HG02852 (cell line): ENCODE results near the gene ATP11A.

Source experiments
- ATAC-seq: cut with Tn5 transposase; IDR thresholded peaks from one replicate; pipeline ENCODE4 v1.9.1; 2021; ENCODE audit warnings: mild to moderate bottlenecking, moderate library complexity; ENCODE audit not compliant: unreplicated experiment

The ATP11A gene

DNA sequence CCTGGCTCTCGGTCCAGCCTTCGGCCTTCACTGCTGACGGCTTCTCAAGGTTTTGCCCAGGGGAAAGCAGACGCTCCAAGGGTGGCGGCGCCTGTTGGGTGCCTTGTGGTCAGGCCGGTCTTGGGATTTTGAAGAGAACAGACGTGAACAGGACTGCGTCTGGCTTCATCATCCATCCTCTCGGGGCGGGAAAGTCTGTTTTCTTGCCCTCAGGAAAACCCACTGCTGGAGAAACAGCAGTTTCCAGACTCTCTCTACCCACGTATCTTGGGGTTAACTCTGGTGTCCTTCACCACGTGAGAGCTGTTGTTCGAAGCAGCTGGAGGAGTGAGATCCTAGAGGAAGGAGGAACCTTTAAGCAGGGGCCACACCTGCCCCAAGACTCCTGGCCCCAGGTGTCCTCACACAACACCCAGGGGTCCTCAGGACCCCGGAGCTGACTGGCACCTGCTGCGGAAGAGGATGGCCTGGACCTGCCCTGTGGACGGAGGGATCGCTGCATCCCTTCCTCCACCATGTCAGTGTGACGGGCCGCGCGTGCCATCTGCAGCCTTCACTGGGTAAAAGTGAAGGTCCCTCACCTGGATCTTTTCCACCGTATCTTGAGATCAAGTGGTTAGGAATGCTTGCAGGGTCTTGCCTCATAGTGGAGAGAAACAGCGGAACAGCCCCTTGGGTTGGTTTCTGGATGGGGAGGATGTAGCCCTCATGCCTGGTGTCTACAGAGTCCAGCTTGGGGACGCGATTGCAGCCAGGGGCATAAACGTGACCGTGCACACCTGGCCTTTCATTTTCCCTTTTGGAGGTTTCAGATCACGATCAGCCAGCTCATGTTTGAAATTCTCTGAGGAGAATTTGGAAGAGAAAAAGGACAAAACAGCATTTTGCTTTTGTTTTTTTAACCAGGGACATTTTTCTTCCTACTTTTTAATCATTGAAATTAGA lies 209.7 kb downstream of the ATP11A start:
- ATAC-seq = no peak

DNA sequence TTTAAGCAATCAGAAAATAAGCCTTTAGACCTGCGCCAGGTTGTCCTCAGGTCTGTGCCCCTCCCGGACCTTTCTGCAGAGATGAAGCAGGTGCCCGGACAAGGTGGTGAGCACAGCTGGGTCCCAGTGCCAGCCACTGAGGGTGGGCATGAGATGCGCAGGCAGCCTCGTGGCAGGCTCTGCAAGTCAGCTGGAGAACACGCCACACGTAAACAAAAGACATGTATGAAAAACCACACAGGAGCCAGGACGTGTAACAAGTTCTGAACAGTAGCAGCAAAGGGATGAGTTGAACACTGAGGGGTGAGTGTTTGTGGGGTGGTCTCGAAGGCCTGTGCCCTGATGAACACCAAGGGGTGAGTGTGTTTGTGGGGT lies 210.4 kb downstream of the ATP11A start:
- no peak for ATAC-seq

DNA sequence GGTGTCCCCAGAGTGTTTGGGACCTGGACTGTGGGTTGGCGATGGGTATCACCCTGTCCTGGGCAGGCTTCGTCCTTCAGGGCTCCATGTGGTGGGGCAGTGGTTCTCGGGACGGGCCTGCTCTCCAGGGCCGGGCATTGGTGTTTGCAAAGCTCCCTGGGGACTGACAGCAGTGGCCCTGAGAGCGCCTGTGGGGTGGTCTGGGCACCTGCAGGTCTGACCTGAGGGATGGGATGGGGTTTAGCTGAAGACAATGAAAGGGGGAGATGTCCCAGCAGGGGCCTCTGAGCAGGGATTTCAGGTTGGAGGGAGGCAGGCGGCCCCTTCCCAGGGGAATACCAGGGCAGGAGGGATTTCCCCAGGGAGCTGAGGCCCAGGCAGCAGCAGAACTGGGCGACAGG lies 210.9 kb downstream of the ATP11A start:
- ATAC-seq = no peak

DNA sequence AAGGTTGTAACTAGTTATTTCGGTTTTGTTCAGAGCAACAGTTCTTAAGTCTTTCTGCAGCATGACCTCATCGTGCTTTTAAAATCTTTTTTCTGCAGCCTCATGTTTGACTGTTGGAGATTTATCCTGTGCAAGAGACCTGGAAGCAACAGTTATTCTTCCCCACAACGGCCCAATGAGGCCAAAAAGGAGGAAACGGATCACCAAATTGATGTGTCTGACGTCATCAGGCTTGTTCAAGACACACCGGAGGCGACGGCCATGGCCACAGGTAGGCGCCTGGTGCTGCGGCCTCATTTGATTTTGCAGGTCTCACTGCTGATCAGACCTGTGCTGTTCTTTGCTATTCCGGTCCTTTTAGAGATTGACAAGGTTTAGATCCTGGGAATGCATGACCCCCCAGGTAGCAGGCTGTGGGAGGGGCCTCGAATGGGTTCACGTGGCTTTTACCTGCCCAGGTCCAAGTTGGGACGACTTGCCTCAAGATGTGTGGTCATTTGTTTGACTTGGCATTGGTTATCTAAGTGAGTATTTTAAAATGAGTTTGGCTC lies 212.3 kb downstream of the ATP11A start:
- ATAC-seq = no peak

DNA sequence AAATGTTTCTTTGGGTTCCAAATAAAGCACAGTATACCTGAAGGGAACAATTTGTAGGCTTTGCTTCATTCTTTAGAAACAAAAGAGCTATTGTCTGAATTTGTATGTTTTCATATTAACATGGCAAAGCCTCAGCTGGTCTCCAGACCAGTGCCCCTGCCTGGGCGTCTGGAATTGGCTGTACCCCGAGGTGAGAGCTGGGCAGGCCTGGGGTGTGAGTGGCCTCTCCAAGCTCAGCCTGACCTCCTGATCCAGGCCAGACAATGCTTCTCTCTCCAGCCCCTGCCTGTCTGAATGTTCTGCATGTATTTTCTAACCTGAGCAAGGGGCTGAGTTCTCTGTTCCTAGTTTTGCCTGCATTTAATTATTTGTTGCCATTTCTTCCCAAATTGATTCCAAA lies 212.8 kb downstream of the ATP11A start:
- ATAC-seq = no peak

DNA sequence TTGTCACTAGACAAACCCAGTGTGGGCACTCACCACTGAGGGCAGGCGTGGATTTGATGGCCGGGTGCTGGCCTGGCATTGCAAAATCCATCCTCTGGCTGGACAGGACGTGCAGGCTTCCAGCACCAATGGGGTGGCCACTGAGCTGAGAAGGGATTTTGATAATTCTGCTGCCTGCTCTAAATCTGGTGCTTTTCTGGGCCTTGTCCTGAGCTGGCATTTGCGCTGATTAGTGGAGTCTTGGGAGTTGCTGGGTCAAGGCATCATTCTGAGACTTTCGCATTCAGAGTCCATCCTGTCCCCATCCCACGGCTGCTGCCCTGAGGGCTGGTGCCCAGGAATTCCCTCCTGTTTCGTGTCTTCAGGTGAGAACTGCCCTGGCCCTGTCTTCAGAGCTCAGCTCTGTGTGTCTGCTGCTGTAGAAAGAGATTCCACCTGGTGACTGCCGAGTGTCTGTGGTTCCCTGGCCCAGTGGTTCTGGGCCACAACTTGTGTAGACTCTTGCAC lies 213.3 kb downstream of the ATP11A start:
- ATAC-seq = no peak

DNA sequence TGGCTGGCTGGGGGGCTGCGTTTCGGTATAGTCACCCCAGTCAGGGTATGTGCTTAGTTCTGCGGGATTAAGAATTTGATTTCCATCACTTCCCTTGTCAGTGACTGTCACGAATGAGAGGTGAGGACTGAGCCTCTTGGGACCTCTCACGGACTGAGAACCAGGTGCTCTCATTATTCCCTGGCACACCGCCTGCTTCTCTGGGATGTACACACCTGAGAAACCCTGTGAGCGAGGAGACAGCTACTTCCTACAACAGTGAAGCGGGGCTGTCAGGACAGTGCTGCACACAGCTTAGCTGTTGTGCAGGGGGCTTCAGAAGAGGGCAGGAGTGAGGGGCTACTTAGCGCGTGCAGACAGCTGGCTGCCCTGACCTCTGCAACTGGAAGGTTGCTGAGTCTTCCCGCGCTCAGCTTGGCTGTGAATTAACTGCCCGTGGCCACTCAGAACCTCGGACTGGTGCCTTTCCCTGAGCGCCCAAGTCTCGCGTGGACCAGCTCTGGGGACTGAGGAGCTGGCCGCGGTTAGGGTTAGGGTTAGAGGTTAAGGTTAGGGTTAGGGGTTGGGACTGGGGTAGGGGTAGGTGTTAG lies 213.9 kb downstream of the ATP11A start:
- no peak for ATAC-seq

DNA sequence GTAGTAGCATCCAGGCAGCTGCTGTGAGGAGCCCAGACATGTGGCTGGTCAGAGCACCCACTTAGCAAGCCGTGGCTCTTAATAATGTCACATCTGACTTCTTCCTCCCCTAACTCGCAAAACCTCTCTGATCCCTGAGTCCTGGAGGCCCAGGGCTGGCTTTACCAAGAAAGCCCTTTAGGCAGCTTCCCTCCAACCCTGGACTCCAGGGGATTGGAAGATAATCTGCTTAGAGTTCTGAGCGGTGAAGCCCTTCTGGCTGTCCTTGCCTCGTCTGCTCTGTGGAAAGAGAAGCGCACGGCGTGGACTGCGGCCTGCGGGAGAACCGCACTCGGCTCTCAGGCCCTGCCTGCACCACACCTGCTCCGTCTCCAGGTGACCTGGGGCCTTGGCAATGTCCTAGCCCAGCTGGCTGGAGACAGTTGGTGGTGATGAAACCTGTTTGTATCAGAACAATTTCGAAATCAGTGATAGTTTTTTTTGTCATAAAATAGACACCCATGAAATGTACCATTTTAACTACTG lies 214.7 kb downstream of the ATP11A start:
- ATAC-seq = no peak

DNA sequence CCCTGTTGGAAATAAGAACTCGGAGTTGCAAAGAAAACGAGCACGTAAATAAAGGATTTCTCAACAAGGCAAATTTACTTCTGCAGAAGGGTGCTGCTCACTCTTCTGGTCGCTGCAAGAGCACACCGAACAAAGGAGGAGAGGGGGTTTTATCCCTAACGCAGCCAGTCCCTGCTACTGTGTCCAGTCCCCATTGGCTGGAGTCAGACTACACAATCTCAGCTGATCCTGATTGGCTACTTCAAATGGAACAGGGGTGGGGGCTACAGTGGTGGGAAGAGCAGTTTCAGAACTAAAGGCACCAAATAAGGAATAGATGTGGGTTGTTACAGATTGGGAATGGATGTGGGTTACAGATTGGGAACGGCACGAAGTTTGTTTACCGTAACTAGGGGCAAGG lies 215.2 kb downstream of the ATP11A start:
- no peak for ATAC-seq

DNA sequence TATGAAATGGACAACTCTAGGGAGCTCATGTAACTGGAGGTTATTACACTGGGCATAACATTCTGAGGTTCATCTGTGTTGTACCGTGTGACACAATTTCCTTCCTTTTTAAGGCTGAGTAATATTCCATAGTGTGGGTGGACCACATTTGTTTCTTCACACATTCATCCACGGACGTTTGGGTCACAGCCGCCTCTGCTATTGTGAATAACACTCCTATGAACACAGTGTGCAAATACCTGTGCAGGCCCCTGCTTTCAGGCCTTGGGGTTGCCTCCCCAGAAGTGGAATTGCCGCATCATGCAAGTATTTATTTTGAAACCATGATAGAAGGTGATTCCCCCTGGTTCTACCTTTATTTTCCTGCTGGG lies 215.8 kb downstream of the ATP11A start:
- no peak for ATAC-seq

DNA sequence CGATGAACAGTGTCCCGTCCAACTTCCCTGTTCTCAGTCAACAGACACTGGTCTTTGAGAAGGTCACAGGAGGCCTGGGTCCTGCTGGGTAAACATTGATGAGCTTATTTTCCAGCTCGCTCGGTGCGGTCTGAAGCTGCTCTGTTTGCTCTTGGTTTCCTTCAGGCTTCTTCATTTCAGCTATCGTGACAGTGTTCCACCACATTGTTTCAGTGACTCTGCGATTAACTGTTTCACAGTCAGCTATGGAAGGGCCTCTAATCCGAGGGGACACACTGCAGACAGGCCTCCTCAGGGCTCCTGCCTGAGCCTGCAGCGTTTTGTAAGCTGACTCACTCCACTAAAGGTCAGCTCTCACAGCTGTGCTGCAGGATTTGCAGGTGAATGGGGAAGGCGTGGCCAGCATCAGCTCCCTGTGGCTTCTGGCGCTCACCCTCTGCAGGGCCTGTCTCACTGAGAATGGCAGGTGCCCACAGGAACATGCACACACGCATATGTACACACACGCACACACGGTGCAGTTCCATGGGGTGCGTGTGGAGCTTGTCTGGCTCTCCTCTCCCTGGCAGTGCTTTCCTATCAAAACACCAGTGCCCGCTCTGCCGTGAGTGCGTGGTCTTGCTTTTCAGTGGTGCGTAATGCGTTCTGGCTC lies 216.3 kb downstream of the ATP11A start:
- ATAC-seq = no peak

DNA sequence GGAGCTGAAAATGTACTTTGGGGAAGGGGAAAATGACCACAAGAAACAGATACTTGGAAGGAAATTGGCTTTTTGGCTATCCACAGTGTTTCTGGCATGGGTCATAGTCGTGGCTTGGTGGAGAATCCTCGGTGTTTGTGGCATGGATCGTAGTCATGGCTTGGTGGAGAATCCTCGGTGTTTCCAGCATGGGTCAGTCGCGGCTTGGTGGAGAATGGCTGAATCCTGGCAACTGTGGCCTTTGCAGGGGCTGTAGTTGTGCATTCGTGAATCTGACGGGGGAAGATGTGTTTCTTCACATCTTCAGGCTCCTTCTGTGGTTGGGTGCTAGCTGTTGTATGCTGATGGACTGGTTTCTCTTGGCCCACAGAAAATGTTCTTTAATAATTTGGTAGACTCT lies 217.4 kb downstream of the ATP11A start:
- no peak for ATAC-seq

DNA sequence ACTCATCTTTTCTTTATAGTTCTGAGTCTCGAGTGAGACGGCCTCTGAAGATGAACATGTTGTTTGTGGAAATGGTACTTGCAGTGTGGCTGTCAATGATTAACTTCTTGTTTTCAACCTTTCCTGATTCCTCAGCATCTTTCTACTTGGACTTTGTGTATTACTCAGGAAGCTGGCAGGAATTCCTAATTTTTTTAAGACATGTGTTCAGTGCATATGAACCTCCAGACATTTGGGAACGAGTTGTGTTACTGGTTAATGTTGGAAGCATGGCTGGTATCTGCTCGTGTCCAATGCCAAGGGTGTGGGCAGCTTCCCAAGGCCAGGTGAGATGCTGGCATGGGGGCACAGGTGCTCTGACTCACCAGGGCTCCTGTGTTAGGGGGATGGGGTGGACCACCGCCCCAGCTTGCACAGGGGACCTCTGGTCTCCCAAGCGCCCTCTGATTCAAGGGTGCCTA lies 218.1 kb downstream of the ATP11A start:
- no peak for ATAC-seq

DNA sequence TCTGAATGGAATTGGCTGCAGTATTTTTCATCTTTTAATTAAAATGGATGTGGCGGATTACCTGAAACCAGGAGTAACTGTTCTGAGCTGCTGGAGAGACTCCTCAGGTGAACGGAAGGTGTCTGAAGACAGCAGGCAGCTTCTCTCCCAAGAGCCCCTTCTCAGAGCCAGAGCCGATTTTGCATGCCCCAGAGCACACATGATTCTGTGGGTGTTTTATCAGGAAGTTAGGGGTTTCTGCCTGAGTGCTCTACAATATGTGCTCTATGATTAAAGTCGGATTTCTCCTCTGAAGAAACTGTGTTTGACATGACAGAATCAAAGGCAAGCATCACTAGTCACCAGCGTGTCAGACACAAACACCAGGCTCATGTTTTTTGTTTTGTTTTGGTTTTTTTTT lies 218.5 kb downstream of the ATP11A start:
- no peak for ATAC-seq

DNA sequence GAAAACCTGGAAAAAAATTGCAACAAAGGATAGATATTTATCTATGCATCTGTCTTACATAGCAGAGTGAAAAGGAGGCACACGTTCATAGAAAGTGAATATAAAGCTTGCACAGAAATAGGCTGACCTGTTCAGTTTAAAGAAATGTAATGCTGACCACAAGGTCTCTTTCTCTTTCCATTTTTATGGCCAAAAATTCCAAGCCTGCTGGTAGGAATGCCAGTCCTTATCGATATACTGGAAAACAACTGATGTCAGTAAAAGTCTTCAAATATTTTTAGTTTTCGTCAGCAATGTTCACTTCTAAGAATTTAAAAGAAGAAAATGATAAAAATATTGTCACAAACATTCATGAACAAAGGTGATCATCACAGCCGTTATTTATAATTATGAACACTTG lies 220.2 kb downstream of the ATP11A start:
- no peak for ATAC-seq

DNA sequence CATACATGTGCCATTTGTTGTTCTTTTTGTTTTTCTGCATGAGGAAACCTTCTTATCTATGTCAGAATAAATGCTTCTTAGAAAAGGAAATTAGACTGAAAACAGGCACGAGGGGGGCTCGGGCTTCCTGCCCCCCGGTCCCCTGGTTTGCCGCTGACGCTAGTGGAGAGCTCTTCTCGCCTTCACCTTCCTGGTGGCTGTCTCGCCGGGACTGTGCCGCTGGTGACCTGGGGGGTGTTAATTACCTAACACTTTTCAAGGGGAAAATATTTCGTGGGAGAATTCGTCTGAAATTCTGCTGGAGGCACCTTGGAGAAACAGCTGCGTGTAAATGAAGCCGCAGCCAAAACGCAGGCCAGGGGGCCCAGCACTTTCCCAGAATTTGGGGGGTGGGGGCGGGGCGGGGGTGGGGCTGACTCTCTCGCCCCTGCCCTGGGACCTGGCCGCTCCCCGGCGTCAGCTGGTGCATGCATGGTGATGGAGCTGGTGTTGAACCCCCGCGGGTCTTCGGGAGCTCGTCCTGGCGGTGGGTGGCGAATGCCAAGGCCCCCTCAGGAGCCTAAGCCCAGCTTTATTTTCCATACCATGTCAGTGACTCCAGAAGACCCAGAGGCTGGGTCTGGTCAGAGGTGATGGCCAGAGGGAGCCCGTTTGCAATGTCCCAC lies 220.9 kb downstream of the ATP11A start:
- no peak for ATAC-seq

DNA sequence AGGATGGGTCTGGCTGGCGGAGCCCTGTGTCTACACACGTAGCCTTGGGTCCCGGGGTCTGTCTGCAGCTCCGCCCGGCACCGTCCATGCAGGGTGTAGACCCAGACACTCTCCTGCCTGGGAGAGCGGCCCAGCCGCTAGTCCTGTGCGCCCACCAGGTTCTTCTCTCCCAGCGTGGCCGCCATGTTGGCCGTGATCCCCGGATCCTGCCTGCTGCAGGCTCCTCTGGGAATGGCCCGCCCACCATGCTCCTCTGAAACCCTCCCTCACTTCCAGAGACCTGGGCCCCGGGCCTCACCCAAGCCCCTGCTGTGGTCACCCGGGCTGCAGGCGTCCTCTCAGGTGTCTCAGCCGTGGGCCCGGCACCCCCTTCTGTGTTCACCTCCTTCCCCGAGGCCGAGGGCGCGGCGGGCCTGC lies 221.5 kb downstream of the ATP11A start:
- ATAC-seq = no peak

DNA sequence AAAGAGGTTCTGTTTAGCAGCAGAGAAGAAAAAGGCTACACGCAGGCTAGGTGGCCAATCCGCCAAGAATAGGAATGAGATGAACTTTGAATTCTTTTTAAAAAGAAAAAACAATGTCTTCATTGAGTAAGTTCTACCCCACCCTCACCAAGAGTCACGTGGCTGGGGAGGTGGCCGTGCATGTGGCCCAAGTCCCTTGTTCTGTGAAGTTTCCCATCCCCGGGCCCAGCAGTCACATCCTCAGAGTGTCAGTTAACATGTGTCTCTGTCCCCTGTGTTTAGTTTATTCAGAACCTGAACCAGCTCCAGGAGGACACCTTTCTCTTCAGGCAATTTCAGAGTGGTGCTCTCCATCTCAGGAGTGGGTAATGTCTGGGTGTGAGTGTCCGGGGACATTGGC lies 222.0 kb downstream of the ATP11A start:
- no peak for ATAC-seq

DNA sequence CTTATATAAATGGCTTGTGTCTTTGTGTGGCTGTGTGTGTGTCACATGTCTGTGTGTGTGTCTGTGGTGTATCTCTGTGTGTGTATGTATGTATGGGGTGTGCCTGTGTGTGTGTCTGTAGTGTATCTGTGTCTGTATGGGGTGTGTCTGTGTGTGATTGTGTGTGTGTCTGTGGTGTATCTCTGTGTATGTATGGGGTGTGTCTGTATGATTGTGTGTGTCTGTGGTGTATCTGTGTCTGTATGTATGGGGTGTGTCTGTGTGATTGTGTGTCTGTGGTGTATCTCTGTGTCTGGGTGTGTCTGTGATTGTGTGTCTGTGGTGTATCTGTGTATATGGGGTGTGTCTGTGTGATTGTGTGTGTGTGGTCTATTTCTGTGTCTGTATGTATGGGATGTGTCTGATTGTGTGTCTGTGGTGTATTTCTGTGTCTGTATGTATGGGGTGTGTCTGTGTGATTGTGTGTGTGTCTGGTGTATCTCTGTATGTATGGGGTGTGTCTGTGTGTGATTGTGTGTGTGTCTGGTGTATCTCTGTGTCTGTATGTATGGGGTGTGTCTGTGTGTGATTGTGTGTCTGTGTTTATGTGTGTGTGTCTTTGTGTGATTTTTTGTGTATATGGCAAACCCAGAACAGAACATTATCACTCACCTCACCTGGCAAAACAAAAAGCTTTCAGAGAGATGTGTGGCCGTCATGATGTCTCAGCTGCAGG lies 223.0 kb downstream of the ATP11A start:
- ATAC-seq = no peak

DNA sequence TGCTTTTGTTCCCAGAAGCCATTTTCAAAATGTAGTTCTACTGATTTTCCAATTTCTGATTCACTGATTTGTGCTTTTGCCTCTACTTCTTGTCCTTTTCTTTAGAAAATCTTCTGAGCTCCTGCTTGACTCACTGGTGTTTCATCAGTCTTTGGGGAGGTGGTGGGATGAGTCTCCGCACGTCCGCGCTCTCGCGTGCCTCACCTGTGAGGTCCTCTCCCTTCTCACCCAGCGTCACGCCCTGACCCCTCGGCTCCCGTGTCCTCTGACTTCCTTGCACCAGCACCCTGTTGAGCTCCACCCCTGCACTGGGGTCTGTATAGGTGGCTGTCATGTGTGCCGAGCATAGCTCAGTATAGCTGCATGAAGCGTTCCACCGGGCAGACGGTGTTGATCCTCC lies 226.5 kb downstream of the ATP11A start:
- no peak for ATAC-seq
